ENCODE data around the gene UGCG.
"Not testable (repeated sequence)": the region's sequence is repeated elsewhere in the genome, so short reads cannot be mapped to it uniquely, and the experiment has no call there.

Gene UGCG

GRCh38 chr9:111939322-111939721, 42.7 kb downstream of the UGCG start:
- Histone ChIP-seq H3K4me3 (ENCODE audit: low read length) (no peak overlapping the region), H3K36me3 (ENCODE audit: control insufficient read depth, insufficient read depth, low read length, severe bottlenecking) (peaks cover 15% of the 10 kb centered on the region), H3K4me1 (ENCODE audit: control insufficient read depth, insufficient read depth, low read length) (peaks cover 16% of the 10 kb centered on the region), H3K9ac (ENCODE audit: low read length) (no peak overlapping the region), H3K27me3 (replicated peaks; ENCODE audit: control insufficient read depth, insufficient read depth, low read length) (no peaks in the 10 kb centered on the region), H3K9me3 (ENCODE audit: control insufficient read depth, low read length) (no peaks in the 10 kb centered on the region)
- DNase-seq (ENCODE audit: low read depth), result no peak

GRCh38 chr9:111940697-111941096, 44.1 kb downstream of the UGCG start:
- Histone ChIP-seq H3K4me1 (ENCODE audit: control insufficient read depth, insufficient read depth, low read length) (peaks cover 27% of the 10 kb centered on the region), H3K9me3 (ENCODE audit: control insufficient read depth, low read length) (no peaks in the 10 kb centered on the region), H3K36me3 (ENCODE audit: control insufficient read depth, insufficient read depth, low read length, severe bottlenecking) (peaks cover 3% of the 10 kb centered on the region), H3K27me3 (replicated peaks; ENCODE audit: control insufficient read depth, insufficient read depth, low read length) (no peaks in the 10 kb centered on the region), H3K9ac (ENCODE audit: low read length) (no peak overlapping the region), H3K4me3 (ENCODE audit: low read length) (no peak overlapping the region)
- DNase-seq (ENCODE audit: low read depth), result peak; percentile 25

- Histone ChIP-seq H3K36me3 (ENCODE audit: control insufficient read depth, insufficient read depth, low read length, severe bottlenecking) (no peaks in the 10 kb centered on the region), H3K27me3 (replicated peaks; ENCODE audit: control insufficient read depth, insufficient read depth, low read length) (no peaks in the 10 kb centered on the region), H3K4me3 (ENCODE audit: low read length) (no peak overlapping the region), H3K9me3 (ENCODE audit: control insufficient read depth, low read length) (no peaks in the 10 kb centered on the region), H3K4me1 (ENCODE audit: control insufficient read depth, insufficient read depth, low read length) (peaks cover 12% of the 10 kb centered on the region), H3K9ac (ENCODE audit: low read length) (no peak overlapping the region)
- DNase-seq (ENCODE audit: low read depth), result no peak
Observed at GRCh38 chr9:111943200-111943599, 46.6 kb downstream of the UGCG start.

- H3K4me3 ChIP-seq (ENCODE audit: low read length), result no peak overlapping the region
- H3K9ac ChIP-seq (ENCODE audit: low read length), result no peak overlapping the region
- DNase-seq (ENCODE audit: low read depth), result no peak
- no peaks in the 10 kb centered on the region for H3K27me3 ChIP-seq (replicated peaks; ENCODE audit: control insufficient read depth, insufficient read depth, low read length)
- no peaks in the 10 kb centered on the region for H3K36me3 ChIP-seq (ENCODE audit: control insufficient read depth, insufficient read depth, low read length, severe bottlenecking)
- H3K9me3 ChIP-seq (ENCODE audit: control insufficient read depth, low read length), result no peaks in the 10 kb centered on the region
- H3K4me1 ChIP-seq (ENCODE audit: control insufficient read depth, insufficient read depth, low read length), result peaks cover 12% of the 10 kb centered on the region
Observed at GRCh38 chr9:111943746-111944145, 47.1 kb downstream of the UGCG start.

- no peak overlapping the region for H3K4me3 ChIP-seq (ENCODE audit: low read length)
- H3K9ac ChIP-seq (ENCODE audit: low read length), result no peak overlapping the region
- no peaks in the 10 kb centered on the region for H3K27me3 ChIP-seq (replicated peaks; ENCODE audit: control insufficient read depth, insufficient read depth, low read length)
- peaks cover 12% of the 10 kb centered on the region for H3K4me1 ChIP-seq (ENCODE audit: control insufficient read depth, insufficient read depth, low read length)
- no peaks in the 10 kb centered on the region for H3K9me3 ChIP-seq (ENCODE audit: control insufficient read depth, low read length)
- DNase-seq (ENCODE audit: low read depth), result peak; percentile 31
- H3K36me3 ChIP-seq (ENCODE audit: control insufficient read depth, insufficient read depth, low read length, severe bottlenecking), result no peaks in the 10 kb centered on the region
Observed at GRCh38 chr9:111944241-111944866, 47.7 kb downstream of the UGCG start.

GRCh38 chr9:111945216-111945615, 48.6 kb downstream of the UGCG start:
- Histone ChIP-seq H3K4me3 (ENCODE audit: low read length) (no peak overlapping the region), H3K9ac (ENCODE audit: low read length) (no peak overlapping the region)
- peak; percentile 47 for DNase-seq (ENCODE audit: low read depth)

GRCh38 chr9:111948109-111948508, 51.5 kb downstream of the UGCG start:
- H3K27me3 ChIP-seq (replicated peaks; ENCODE audit: control insufficient read depth, insufficient read depth, low read length); H3K36me3 ChIP-seq (ENCODE audit: control insufficient read depth, insufficient read depth, low read length, severe bottlenecking); DNase-seq (ENCODE audit: low read depth); H3K9me3 ChIP-seq (ENCODE audit: control insufficient read depth, low read length); H3K9ac ChIP-seq (ENCODE audit: low read length); H3K4me3 ChIP-seq (ENCODE audit: low read length): not testable (repeated sequence)
- H3K4me1 ChIP-seq (ENCODE audit: control insufficient read depth, insufficient read depth, low read length), result peaks cover 12% of the 10 kb centered on the region

More at GRCh38 chr9:111945216-111945615, 48.6 kb downstream of the UGCG start:
- Histone ChIP-seq H3K36me3 (ENCODE audit: control insufficient read depth, insufficient read depth, low read length, severe bottlenecking) (no peaks in the 10 kb centered on the region), H3K9me3 (ENCODE audit: control insufficient read depth, low read length) (no peaks in the 10 kb centered on the region), H3K4me1 (ENCODE audit: control insufficient read depth, insufficient read depth, low read length) (peaks cover 12% of the 10 kb centered on the region), H3K27me3 (replicated peaks; ENCODE audit: control insufficient read depth, insufficient read depth, low read length) (no peaks in the 10 kb centered on the region)

GRCh38 chr9:111948951-111949350, 52.3 kb downstream of the UGCG start:
- H3K36me3 ChIP-seq (ENCODE audit: control insufficient read depth, insufficient read depth, low read length, severe bottlenecking), result no peaks in the 10 kb centered on the region
- H3K9ac ChIP-seq (ENCODE audit: low read length), result no peak overlapping the region
- no peak for DNase-seq (ENCODE audit: low read depth)
- H3K4me1 ChIP-seq (ENCODE audit: control insufficient read depth, insufficient read depth, low read length), result peaks cover 16% of the 10 kb centered on the region
- no peak overlapping the region for H3K4me3 ChIP-seq (ENCODE audit: low read length)
- no peaks in the 10 kb centered on the region for H3K27me3 ChIP-seq (replicated peaks; ENCODE audit: control insufficient read depth, insufficient read depth, low read length)
- H3K9me3 ChIP-seq (ENCODE audit: control insufficient read depth, low read length), result no peaks in the 10 kb centered on the region

- Histone ChIP-seq H3K9ac (ENCODE audit: low read length) (no peak overlapping the region), H3K9me3 (ENCODE audit: control insufficient read depth, low read length) (no peaks in the 10 kb centered on the region), H3K4me3 (ENCODE audit: low read length) (no peak overlapping the region), H3K4me1 (ENCODE audit: control insufficient read depth, insufficient read depth, low read length) (peaks cover 9% of the 10 kb centered on the region), H3K36me3 (ENCODE audit: control insufficient read depth, insufficient read depth, low read length, severe bottlenecking) (no peaks in the 10 kb centered on the region), H3K27me3 (replicated peaks; ENCODE audit: control insufficient read depth, insufficient read depth, low read length) (no peaks in the 10 kb centered on the region)
- no peak for DNase-seq (ENCODE audit: low read depth)
Observed at GRCh38 chr9:111949919-111950318, 53.3 kb downstream of the UGCG start.

- peak; percentile 76 for DNase-seq (ENCODE audit: low read depth)
- peaks cover 7% of the 10 kb centered on the region for H3K4me1 ChIP-seq (ENCODE audit: control insufficient read depth, insufficient read depth, low read length)
- no peaks in the 10 kb centered on the region for H3K36me3 ChIP-seq (ENCODE audit: control insufficient read depth, insufficient read depth, low read length, severe bottlenecking)
- no peak overlapping the region for H3K4me3 ChIP-seq (ENCODE audit: low read length)
- H3K9me3 ChIP-seq (ENCODE audit: control insufficient read depth, low read length), result no peaks in the 10 kb centered on the region
- no peaks in the 10 kb centered on the region for H3K27me3 ChIP-seq (replicated peaks; ENCODE audit: control insufficient read depth, insufficient read depth, low read length)
- no peak overlapping the region for H3K9ac ChIP-seq (ENCODE audit: low read length)
Observed at GRCh38 chr9:111952559-111952958, 55.9 kb downstream of the UGCG start.

- DNase-seq (ENCODE audit: low read depth), result no peak
- Histone ChIP-seq H3K27me3 (replicated peaks; ENCODE audit: control insufficient read depth, insufficient read depth, low read length) (no peaks in the 10 kb centered on the region), H3K4me3 (ENCODE audit: low read length) (no peak overlapping the region), H3K4me1 (ENCODE audit: control insufficient read depth, insufficient read depth, low read length) (peaks cover 12% of the 10 kb centered on the region), H3K36me3 (ENCODE audit: control insufficient read depth, insufficient read depth, low read length, severe bottlenecking) (no peaks in the 10 kb centered on the region), H3K9me3 (ENCODE audit: control insufficient read depth, low read length) (no peaks in the 10 kb centered on the region), H3K9ac (ENCODE audit: low read length) (no peak overlapping the region)
Observed at GRCh38 chr9:111953444-111953843, 56.8 kb downstream of the UGCG start.

GRCh38 chr9:111955048-111955447, 58.4 kb downstream of the UGCG start:
- no peak for DNase-seq (ENCODE audit: low read depth)
- H3K36me3 ChIP-seq (ENCODE audit: control insufficient read depth, insufficient read depth, low read length, severe bottlenecking), result no peaks in the 10 kb centered on the region
- no peak overlapping the region for H3K4me3 ChIP-seq (ENCODE audit: low read length)
- H3K9me3 ChIP-seq (ENCODE audit: control insufficient read depth, low read length), result no peaks in the 10 kb centered on the region
- H3K9ac ChIP-seq (ENCODE audit: low read length), result no peak overlapping the region
- H3K4me1 ChIP-seq (ENCODE audit: control insufficient read depth, insufficient read depth, low read length), result peaks cover 28% of the 10 kb centered on the region
- H3K27me3 ChIP-seq (replicated peaks; ENCODE audit: control insufficient read depth, insufficient read depth, low read length), result no peaks in the 10 kb centered on the region
